Duodenal mucosa (tissue), 2 donors: ENCODE measurements around the gene PSRC1.

Experiments
- H3K27ac ChIP-seq: one replicate; pipeline ENCODE4 v1.7.0; 2013; ENCODE audit warnings: low read depth, low read length
- H3K27me3 ChIP-seq, 2 donors: one replicate each; pipeline ENCODE4 v1.7.0; 2013; ENCODE audit warnings: low read length in 2 of 2, control low read depth in 1 of 2; ENCODE audit not compliant: insufficient read depth in 2 of 2, control insufficient read depth in 1 of 2
- H3K36me3 ChIP-seq, 2 donors: one replicate each; pipeline ENCODE4 v1.7.0; 2013; ENCODE audit warnings: low read length in 2 of 2, control low read depth in 1 of 2; ENCODE audit not compliant: insufficient read depth in 2 of 2, control insufficient read depth in 1 of 2
- H3K4me1 ChIP-seq, 2 donors: one replicate each; pipeline ENCODE4 v1.7.0; 2013; ENCODE audit warnings: low read length in 2 of 2, control low read depth in 1 of 2; ENCODE audit not compliant: insufficient read depth in 2 of 2, control insufficient read depth in 1 of 2
- H3K4me3 ChIP-seq, 2 donors: one replicate each; pipeline ENCODE4 v1.7.0; 2013; ENCODE audit warnings: low read length in 2 of 2, low read depth in 1 of 2
- H3K9ac ChIP-seq, 2 donors: one replicate each; pipeline ENCODE4 v1.7.0; 2013; ENCODE audit warnings: low read length in 2 of 2, low read depth in 1 of 2
- H3K9me3 ChIP-seq, 2 donors: one replicate each; pipeline ENCODE4 v1.7.0; 2013; ENCODE audit warnings: low read length in 2 of 2, control low read depth in 1 of 2; ENCODE audit not compliant: control insufficient read depth in 1 of 2

The PSRC1 gene

GRCh38 chr1:109272021-109272799, 10.7 kb downstream of the PSRC1 start:
- no peaks in the 10 kb centered on the region for H3K27me3 ChIP-seq
- H3K4me3 ChIP-seq = no peak overlapping the region
- no peaks in the 10 kb centered on the region for H3K9me3 ChIP-seq
- no peak overlapping the region for H3K27ac ChIP-seq
- H3K9ac ChIP-seq = no peak overlapping the region
- no peaks in the 10 kb centered on the region for H3K36me3 ChIP-seq
- peaks cover 12 to 17% of the 10 kb centered on the region in 2 donors for H3K4me1 ChIP-seq

GRCh38 chr1:109271458-109271857, 11.5 kb downstream of the PSRC1 start:
- no peak overlapping the region for H3K4me3 ChIP-seq
- no peaks in the 10 kb centered on the region for H3K36me3 ChIP-seq
- H3K27ac ChIP-seq = no peak overlapping the region
- H3K9me3 ChIP-seq = no peaks in the 10 kb centered on the region
- peaks cover 6 to 13% of the 10 kb centered on the region in 2 donors for H3K4me1 ChIP-seq
- H3K9ac ChIP-seq = no peak overlapping the region
- H3K27me3 ChIP-seq = no peaks in the 10 kb centered on the region

GRCh38 chr1:109270623-109271317, 12.2 kb downstream of the PSRC1 start:
- no peaks in the 10 kb centered on the region for H3K9me3 ChIP-seq
- no peak overlapping the region for H3K27ac ChIP-seq

DNA sequence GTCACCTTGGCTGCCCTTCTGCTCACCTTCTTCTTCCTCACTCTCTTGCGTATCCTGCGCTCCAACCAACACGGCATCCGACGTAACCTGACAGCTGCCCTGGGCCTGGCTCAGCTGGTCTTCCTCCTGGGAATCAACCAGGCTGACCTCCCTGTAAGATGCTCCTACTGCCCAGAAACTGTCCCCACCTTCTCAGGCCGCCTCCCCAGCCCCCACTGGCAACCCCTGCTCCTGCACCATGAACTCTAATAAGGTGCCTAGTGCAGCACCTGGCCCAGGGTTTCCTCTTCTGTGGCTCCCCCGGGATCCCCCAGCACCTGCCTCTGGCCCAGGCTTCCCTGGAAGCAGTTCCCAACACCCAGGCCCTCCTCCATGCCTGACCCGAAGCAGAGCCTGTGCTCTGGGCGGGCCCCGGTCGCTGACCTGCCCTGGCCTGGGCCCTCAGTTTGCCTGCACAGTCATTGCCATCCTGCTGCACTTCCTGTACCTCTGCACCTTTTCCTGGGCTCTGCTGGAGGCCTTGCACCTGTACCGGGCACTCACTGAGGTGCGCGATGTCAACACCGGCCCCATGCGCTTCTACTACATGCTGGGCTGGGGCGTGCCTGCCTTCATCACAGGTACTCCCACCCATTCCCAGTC, 12.8 kb downstream of the PSRC1 start:
- no peaks in the 10 kb centered on the region for H3K36me3 ChIP-seq
- no peak overlapping the region for H3K27ac ChIP-seq
- H3K9me3 ChIP-seq = no peaks in the 10 kb centered on the region
- peaks cover 6 to 10% of the 10 kb centered on the region in 2 donors for H3K4me1 ChIP-seq
- no peak overlapping the region for H3K9ac ChIP-seq
- H3K27me3 ChIP-seq = no peaks in the 10 kb centered on the region
- no peak overlapping the region for H3K4me3 ChIP-seq

More at GRCh38 chr1:109270623-109271317, 12.2 kb downstream of the PSRC1 start:
- no peaks in the 10 kb centered on the region for H3K36me3 ChIP-seq
- no peak overlapping the region for H3K4me3 ChIP-seq
- H3K27me3 ChIP-seq = no peaks in the 10 kb centered on the region
- H3K9ac ChIP-seq = no peak overlapping the region
- H3K4me1 ChIP-seq = peaks cover 6 to 13% of the 10 kb centered on the region in 2 donors

DNA sequence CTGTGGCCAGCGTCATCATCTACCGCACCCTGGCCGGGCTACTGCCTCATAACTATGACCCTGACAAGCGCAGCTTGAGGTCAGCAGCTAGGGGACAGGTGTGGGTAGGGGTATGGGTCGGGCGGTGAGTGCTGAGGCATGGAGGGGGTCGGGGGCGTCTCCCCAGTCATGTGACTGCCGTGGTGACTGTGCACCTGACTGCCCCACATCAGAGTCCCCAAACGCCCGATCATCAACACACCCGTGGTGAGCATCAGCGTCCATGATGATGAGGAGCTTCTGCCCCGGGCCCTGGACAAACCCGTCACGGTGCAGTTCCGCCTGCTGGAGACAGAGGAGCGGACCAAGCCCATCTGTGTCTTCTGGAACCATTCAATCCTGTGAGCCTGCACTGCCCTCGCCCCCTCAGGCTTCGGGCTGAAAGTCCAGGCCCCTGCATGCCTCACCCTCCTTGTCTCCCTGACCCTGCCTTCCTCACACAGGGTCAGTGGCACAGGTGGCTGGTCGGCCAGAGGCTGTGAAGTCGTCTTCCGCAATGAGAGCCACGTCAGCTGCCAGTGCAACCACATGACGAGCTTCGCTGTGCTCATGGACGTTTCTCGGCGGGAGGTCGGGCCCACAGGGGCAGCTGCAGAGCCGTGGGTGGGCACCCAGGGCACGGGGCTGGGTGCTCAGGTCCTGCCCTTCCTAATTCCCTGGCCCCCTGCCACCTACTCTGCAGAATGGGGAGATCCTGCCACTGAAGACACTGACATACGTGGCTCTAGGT, 13.5 kb downstream of the PSRC1 start:
- H3K4me1 ChIP-seq = peaks cover 1 to 3% of the 10 kb centered on the region in 2 donors
- H3K27me3 ChIP-seq = no peaks in the 10 kb centered on the region
- H3K36me3 ChIP-seq = no peaks in the 10 kb centered on the region
- no peaks in the 10 kb centered on the region for H3K9me3 ChIP-seq
- no peak overlapping the region for H3K4me3 ChIP-seq
- no peak overlapping the region for H3K9ac ChIP-seq
- H3K27ac ChIP-seq = no peak overlapping the region

DNA sequence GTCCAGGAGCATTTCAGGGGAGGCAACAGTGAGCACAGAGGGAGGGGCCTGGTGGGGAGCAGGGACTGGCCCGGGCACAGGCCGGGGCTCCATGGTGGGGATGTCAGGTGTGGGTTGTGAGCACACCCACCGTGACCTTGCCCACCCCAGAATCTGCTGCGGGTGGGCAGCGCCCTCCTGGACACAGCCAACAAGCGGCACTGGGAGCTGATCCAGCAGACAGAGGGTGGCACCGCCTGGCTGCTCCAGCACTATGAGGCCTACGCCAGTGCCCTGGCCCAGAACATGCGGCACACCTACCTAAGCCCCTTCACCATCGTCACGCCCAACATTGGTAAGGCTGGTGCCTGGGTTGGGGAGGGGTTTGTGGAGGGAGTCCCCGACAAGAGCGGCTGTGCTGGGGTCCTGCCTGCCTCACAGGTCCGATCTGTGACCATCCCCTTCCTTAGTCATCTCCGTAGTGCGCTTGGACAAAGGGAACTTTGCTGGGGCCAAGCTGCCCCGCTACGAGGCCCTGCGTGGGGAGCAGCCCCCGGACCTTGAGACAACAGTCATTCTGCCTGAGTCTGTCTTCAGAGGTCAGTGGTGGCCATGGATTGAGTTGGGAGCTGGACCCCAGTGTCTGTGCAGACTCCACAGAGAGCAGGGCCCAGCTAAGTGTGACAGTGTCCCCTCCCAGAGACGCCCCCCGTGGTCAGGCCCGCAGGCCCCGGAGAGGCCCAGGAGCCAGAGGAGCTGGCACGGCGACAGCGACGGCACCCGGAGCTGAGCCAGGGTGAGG, 14.3 kb downstream of the PSRC1 start:
- no peaks in the 10 kb centered on the region for H3K27me3 ChIP-seq
- no peaks in the 10 kb centered on the region for H3K9me3 ChIP-seq
- no peak overlapping the region for H3K9ac ChIP-seq
- H3K4me1 ChIP-seq = no peaks in the 10 kb centered on the region
- no peak overlapping the region for H3K27ac ChIP-seq
- no peaks in the 10 kb centered on the region for H3K36me3 ChIP-seq
- no peak overlapping the region for H3K4me3 ChIP-seq

- H3K36me3 ChIP-seq = no peaks in the 10 kb centered on the region
- no peak overlapping the region for H3K27ac ChIP-seq
- H3K9ac ChIP-seq = no peak overlapping the region
- H3K4me1 ChIP-seq = no peaks in the 10 kb centered on the region
- no peak overlapping the region for H3K4me3 ChIP-seq
- H3K9me3 ChIP-seq = no peaks in the 10 kb centered on the region
- no peaks in the 10 kb centered on the region for H3K27me3 ChIP-seq
Observed at GRCh38 chr1:109267743-109268300, 15.1 kb downstream of the PSRC1 start.

- H3K4me1 ChIP-seq = no peaks in the 10 kb centered on the region
- no peak overlapping the region for H3K27ac ChIP-seq
- no peaks in the 10 kb centered on the region for H3K9me3 ChIP-seq
- H3K27me3 ChIP-seq = no peaks in the 10 kb centered on the region
- no peak overlapping the region for H3K4me3 ChIP-seq
- no peaks in the 10 kb centered on the region for H3K36me3 ChIP-seq
- no peak overlapping the region for H3K9ac ChIP-seq
Observed at GRCh38 chr1:109266965-109267364, 16.0 kb downstream of the PSRC1 start.

- Histone ChIP-seq H3K27me3 (no peaks in the 10 kb centered on the region), H3K9me3 (no peaks in the 10 kb centered on the region), H3K9ac (no peak overlapping the region), H3K4me1 (no peaks in the 10 kb centered on the region), H3K4me3 (no peak overlapping the region), H3K27ac (no peak overlapping the region), H3K36me3 (no peaks in the 10 kb centered on the region)
Observed at GRCh38 chr1:109265741-109266330, 17.1 kb downstream of the PSRC1 start.
